Pancreas (tissue), 10 donors: ENCODE measurements around the gene EDC3. TPM values are rescaled to one million over a fixed set of nuclear protein-coding genes. Genes with fewer than 3 reads are reported as not detected.

ENCODE experiments used
- ATAC-seq, 4 donors: fragments of 200-7000 bp; cut with Tn5 transposase; one replicate each; pipeline versions ENCODE4 v1.8.0 to v1.9.1; 2020; ENCODE audit warnings: mild to moderate bottlenecking in 4 of 4, moderate library complexity in 4 of 4
- DNase-seq, 6 donors: peaks; one replicate each; pipeline ENCODE4 v3.0.0-alpha.2; 2020
- FAIRE-seq: peaks from 2 replicates; lab custom pipeline; 2012; peaks lifted over from hg19 to GRCh38; lab: Jason Lieb, UNC
- H3K27ac ChIP-seq, 4 donors: fragments of 200-600 bp; sonication (generic); 1 replicate in 3 of 4; 2 replicates in 1 of 4; pipeline versions ENCODE4 v1.5.0 to v1.8.0; 2020
- H3K27me3 ChIP-seq, 4 donors: fragments of 200-600 bp; one replicate each; pipeline ENCODE4 v1.8.0; 2021
- H3K36me3 ChIP-seq, 3 donors: fragments of 200-600 bp; sonication (generic) in 1 of 3; one replicate each; pipeline versions ENCODE4 v1.5.0 to v1.8.0; 2020 to 2021
- H3K4me1 ChIP-seq, 3 donors: fragments of 200-600 bp; one replicate each; pipeline ENCODE4 v1.8.0; 2021
- H3K4me3 ChIP-seq, 4 donors: fragments of 200-600 bp; sonication (generic) in 2 of 4; one replicate each; pipeline versions ENCODE4 v1.5.0 to v1.8.0; 2020 to 2021
- H3K9me3 ChIP-seq, 4 donors: fragments of 200-600 bp; one replicate each; pipeline ENCODE4 v1.8.0; 2021
- WGBS, 2 donors: extraction: QIAGEN DNeasy Blood & Tissue Kit; methylation state at CpG; one replicate each; pipeline ENCODE4 v1.1.7; 2013; 5-methylcytosine and 5-hydroxymethylcytosine counted together
- intact Hi-C, 3 donors: fragments of 100-400 bp; cut with DNase I; formaldehyde crosslinking; loops; one replicate each; pipeline versions ENCODE4 v1.11.1 to v1.14.2; 2022
- polyA plus RNA-seq, 2 donors: library from polyadenylated mRNA; stranded (reverse); fragments of 200-250 nt; gene quantifications; one replicate each; pipeline ENCODE4 v1.2.3, GENCODE V29; 2013
- total RNA-seq, 6 donors: library from RNA; stranded (reverse); fragmentation: NEBNext Ultra II Directional in 4 of 6; extraction: Animal tissue kit (Norgen Biotek cat#: 25700) in 4 of 6; gene quantifications; one replicate each; pipeline versions ENCODE4 v1.2.1 to v1.2.4, GENCODE V29; 2021 to 2023
- TF ChIP-seq, protein P1 (sequence below), 4 donors: fragments of 200-600 bp; sonication (generic) in 3 of 4; IDR thresholded peaks; one replicate each; pipeline versions ENCODE4 v1.5.0 to v1.8.0; 2021; ENCODE audit warnings: antibody characterized with exemption in 4 of 4
- donor health status: healthy with polysubstance abuse.
- donor health status: DM: no; HTN: no; CAD: no; lungs with moderate emphysema.
- donor health status: DM: no; HTN: no; CAD: no.
- donor health status: control.
- donor health status: control.
- donor health status: Bipolar disorder and iron deficiency.
- donor health status: DM: yes; HTN: yes; CAD: no.
- donor health status: DM: no; HTN: no; CAD: no.
- donor health status: DM: no; HTN: no; CAD: no.
- donor health status: DM: yes; HTN: yes; CAD: no.

Gene EDC3
- total and polyA plus RNA-seq, 8 donors: 7.6 to 19.5 (median 11.5) TPM

DNA sequence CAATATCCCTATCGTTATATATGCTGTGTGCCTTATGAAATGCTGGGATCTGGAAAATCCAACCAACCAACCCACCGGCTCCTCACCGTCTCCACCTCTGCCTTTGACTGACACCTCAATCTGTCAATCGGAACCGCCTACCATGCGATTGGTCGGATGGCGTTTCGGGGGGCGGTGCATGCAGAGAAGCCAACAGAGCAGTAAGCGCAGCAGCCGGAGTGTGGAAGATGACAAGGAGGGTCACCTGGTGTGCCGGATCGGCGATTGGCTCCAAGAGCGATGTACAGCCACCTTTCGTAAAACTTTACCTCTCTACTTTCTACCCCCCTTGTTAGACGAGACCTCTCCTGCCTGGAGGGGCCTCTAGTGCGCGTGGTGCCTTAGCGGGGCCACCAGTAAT lies 73.9 kb downstream of the EDC3 start:
- Histone ChIP-seq H3K27ac (no peak overlapping the region), H3K9me3 (no peaks in the 10 kb centered on the region), H3K36me3 (peaks cover 19 to 68% (median 50%) of the 10 kb centered on the region in 3 donors), H3K4me1 (peaks cover 10 to 11% (median 10%) of the 10 kb centered on the region in 3 donors), H3K4me3 (no peak overlapping the region), H3K27me3 (no peaks in the 10 kb centered on the region)
- DNase-seq (peak in 2 of 6 donors; percentile 29 to 71), FAIRE-seq (no peak), ATAC-seq (no peak)
- 88 to 94% methylated on average over 21 of the region's 21 CpGs for WGBS, 2 donors
- intact Hi-C loops: loop anchor here in 2 of 3 donors (10.0 kb wide), 2 partner anchors 133 to 237 kb away; no protein-coding TSS in a partner anchor
- TF ChIP-seq, protein P1, sequence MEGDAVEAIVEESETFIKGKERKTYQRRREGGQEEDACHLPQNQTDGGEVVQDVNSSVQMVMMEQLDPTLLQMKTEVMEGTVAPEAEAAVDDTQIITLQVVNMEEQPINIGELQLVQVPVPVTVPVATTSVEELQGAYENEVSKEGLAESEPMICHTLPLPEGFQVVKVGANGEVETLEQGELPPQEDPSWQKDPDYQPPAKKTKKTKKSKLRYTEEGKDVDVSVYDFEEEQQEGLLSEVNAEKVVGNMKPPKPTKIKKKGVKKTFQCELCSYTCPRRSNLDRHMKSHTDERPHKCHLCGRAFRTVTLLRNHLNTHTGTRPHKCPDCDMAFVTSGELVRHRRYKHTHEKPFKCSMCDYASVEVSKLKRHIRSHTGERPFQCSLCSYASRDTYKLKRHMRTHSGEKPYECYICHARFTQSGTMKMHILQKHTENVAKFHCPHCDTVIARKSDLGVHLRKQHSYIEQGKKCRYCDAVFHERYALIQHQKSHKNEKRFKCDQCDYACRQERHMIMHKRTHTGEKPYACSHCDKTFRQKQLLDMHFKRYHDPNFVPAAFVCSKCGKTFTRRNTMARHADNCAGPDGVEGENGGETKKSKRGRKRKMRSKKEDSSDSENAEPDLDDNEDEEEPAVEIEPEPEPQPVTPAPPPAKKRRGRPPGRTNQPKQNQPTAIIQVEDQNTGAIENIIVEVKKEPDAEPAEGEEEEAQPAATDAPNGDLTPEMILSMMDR (IDR thresholded peaks at IDR 0.05): no peak

DNA sequence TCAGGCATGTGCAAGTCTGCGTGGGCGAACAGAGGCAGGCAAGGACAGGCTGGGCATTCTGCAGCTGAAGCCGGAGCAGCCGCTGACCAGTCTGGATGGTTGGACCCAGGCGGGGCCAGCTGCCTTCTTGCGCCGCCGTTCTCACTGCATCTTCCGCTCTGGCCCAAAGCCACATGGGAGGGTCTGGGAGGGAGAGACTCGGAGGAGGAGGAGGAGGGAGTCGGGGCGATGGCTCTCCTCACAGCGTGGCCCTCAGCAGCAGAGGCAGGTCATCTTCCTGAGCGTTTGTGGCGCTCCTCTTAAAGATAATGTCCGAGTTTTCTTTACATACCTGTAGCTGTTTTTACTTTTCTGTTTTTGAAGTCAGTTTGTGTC lies 74.3 kb downstream of the EDC3 start:
- peak in 2 of 6 donors; percentile 37 to 47 for DNase-seq
- no peak for ATAC-seq
- TF ChIP-seq, protein P1 (IDR thresholded peaks at IDR 0.05): no peak
- Histone ChIP-seq H3K9me3 (no peaks in the 10 kb centered on the region), H3K4me1 (peaks cover 12 to 15% (median 13%) of the 10 kb centered on the region in 3 donors), H3K27ac (no peak overlapping the region), H3K27me3 (no peaks in the 10 kb centered on the region), H3K4me3 (no peak overlapping the region), H3K36me3 (peaks cover 19 to 64% (median 47%) of the 10 kb centered on the region in 3 donors)
- 86% methylated on average over 16 of the region's 16 CpGs for whole genome bisulfite sequencing, 2 donors
- intact Hi-C loops: loop anchor here in 2 of 3 donors (10.0 kb wide), 2 partner anchors 133 to 237 kb away; no protein-coding TSS in a partner anchor
- no peak for FAIRE-seq

DNA sequence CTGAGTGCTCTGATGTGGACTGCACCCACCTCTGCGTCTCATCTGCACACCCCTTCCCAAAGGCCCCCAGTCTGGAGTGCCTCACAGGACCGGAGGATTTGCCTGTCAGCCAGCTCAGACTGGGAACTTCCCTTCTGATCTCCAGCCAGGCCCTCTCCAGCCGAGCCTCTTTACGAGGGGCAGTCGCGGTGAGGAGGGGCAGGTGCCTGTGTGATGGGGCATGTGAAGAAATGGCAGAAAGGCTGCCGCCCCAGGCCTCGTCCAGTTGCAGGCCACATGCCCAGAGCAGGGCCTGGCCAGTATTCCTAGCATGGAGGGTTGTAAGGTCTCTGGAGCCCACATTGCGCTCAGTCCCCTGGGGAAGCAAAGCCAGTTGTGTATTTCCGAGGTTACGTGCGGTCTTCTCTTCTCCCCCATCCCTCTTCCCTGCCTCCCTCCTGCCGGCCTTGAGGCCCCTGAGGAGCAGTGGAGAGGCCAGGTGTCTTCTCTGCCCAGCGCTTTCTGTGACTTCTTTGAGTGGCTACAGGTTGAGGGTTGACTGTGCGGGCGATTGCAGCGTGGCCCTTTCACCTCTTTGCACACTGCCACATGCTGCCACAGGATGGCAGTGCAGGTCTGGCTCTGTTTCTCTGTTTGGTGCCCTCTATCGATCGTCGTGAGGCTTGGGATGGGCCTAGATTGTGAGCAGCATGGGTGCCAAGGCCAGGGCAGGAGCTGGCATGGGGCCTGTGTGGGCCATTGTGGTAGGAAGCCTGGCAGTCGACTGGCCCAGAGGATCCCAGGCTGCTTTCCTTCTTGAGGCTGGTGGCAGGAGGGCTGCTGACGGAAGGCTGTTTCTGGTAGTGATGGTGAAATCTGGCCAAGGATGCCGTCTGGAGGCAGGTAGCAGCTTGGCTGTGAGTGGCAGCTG lies 74.9 kb downstream of the EDC3 start:
- DNase-seq: peak in 5 of 6 donors; percentile 51 to 82 (median 71)
- 64 to 67% methylated on average over 23 of the region's 23 CpGs for WGBS, 2 donors

DNA sequence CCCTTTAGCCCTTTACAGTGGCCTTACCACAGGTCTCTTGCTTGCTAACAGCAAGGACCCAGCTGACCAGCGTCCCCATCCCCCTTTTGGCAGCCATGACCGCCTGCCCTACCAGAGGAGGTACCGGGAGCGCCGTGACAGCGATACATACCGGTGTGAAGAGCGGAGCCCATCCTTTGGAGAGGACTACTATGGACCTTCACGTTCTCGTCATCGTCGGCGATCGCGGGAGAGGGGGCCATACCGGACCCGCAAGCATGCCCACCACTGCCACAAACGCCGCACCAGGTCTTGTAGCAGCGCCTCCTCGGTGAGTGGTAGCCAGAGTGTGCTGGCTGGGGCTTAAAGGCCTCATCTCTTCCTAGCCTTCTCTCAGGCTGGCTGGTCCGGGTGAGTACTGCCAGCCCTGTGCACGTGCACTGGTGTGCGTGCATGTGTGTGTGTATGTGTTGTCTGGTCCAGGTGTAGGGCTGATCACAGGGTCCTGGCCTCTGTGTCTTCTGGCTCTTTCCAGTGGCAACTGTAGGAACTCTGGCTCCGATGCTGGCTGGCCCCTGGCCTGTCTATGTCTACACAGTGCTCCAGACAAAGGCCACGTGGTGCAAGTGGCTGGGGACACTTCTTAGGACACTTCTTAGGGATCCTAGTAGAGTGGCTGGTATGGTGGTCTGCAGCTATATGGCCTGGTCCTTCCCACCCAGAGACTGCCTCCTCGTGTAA lies 75.7 kb downstream of the EDC3 start:
- TF ChIP-seq, protein P1 (IDR thresholded peaks at IDR 0.05): no peak
- H3K4me1 ChIP-seq: peaks cover 12 to 15% (median 13%) of the 10 kb centered on the region in 3 donors
- no peak overlapping the region for H3K4me3 ChIP-seq
- no peaks in the 10 kb centered on the region for H3K27me3 ChIP-seq
- peaks cover 14 to 50% (median 34%) of the 10 kb centered on the region in 3 donors for H3K36me3 ChIP-seq
- 89 to 92% methylated on average over 27 of the region's 27 CpGs for WGBS, 2 donors
- H3K9me3 ChIP-seq: no peaks in the 10 kb centered on the region
- no peak overlapping the region for H3K27ac ChIP-seq
- no peak for ATAC-seq
- peak in 2 of 6 donors; percentile 27 to 74 for DNase-seq
- no peak for FAIRE-seq
- intact Hi-C loops: loop anchor here (10.0 kb wide), 4 partner anchors 75 to 245 kb away; partner anchors contain the start of gene ARID3B (in 1 of the 3)

More for the DNA sequence above, 74.9 kb downstream of the EDC3 start:
- no peak overlapping the region for H3K27ac ChIP-seq
- H3K9me3 ChIP-seq: no peaks in the 10 kb centered on the region
- intact Hi-C loops: loop anchor here in 2 of 3 donors (10.0 kb wide), 2 partner anchors 134 to 236 kb away; no protein-coding TSS in a partner anchor
- FAIRE-seq (no peak), ATAC-seq (peak; percentile 29 to 80 (median 74))
- TF ChIP-seq, protein P1 (IDR thresholded peaks at IDR 0.05): peak; percentile 32 to 66 (median 40)
- H3K36me3 ChIP-seq: peaks cover 19 to 57% (median 41%) of the 10 kb centered on the region in 3 donors
- no peaks in the 10 kb centered on the region for H3K27me3 ChIP-seq
- H3K4me1 ChIP-seq: peaks cover 12 to 15% (median 13%) of the 10 kb centered on the region in 3 donors
- no peak overlapping the region for H3K4me3 ChIP-seq
